HG03520 (cell line): Measurements from ENCODE around the gene MYO19.
"Not testable (repeated sequence)": the region's sequence is repeated elsewhere in the genome, so short reads cannot be mapped to it uniquely, and the experiment has no call there.

Source experiments
- ATAC-seq: cut with Tn5 transposase; IDR thresholded peaks from one replicate; pipeline ENCODE4 v1.9.1; 2021; ENCODE audit warnings: mild to moderate bottlenecking, moderate library complexity; ENCODE audit not compliant: unreplicated experiment

The MYO19 gene

DNA sequence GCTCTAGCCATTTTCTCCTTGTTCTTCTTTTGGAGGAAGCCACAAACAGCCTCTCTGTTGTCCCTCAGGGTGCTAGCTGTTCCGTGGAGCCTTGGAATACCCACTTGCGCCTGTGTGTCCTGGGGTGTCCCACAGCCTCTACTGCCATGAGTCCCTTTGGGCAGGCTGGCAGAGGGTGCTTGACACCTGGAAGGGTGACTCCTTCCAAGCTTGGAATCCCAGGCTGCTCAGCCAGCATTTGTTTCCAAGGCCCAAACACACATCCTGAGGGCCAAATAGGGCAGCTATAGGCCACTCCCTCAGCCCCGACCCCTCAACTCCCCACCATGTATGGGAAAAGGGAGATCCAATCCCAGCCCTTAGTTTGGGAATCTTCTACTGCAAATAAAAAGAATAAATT, 33.3 kb downstream of the MYO19 start:
- no peak for ATAC-seq

GRCh38 chr17:36500745-36501225, 33.9 kb downstream of the MYO19 start:
- no peak for ATAC-seq

GRCh38 chr17:36498560-36499300, 35.9 kb downstream of the MYO19 start:
- no peak for ATAC-seq

- ATAC-seq: no peak
Observed at GRCh38 chr17:36498155-36498554, 36.5 kb downstream of the MYO19 start.

DNA sequence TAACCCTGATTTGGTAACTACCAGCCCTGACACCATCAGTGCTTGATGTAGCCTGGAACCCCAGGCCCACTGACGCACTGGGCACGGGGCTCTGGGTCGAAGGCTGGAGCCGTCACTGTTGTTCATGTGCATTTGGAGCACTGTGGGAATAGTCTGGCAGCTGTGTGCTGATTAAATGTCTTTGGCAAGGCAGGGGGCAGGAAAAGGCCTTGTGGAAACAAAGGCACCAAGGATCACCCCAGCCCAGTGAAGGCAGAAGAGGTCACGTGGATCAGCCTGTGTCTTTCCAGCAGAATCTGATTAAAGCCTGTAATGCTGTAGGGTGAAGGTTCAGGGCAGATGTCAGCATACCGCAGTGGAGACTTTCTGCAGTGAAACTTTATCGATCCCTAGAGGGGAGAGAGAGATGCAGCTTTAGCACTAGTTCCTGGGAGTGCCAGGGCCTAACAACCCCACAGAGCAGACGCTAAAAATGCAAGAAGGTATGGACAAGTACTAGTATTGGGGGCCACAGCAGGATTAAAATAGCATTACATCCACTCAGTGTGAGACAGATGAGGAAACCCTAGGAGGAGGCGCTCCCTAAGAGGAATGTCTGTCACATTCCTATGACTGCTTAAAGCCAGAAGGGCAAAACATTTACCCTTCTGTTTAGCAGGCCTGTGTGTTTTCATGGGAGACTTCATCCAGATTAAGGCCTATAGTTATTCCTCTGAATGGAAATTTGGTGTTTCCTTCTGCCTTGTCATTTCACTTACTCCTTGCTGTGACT, 38.5 kb downstream of the MYO19 start:
- no peak for ATAC-seq

DNA sequence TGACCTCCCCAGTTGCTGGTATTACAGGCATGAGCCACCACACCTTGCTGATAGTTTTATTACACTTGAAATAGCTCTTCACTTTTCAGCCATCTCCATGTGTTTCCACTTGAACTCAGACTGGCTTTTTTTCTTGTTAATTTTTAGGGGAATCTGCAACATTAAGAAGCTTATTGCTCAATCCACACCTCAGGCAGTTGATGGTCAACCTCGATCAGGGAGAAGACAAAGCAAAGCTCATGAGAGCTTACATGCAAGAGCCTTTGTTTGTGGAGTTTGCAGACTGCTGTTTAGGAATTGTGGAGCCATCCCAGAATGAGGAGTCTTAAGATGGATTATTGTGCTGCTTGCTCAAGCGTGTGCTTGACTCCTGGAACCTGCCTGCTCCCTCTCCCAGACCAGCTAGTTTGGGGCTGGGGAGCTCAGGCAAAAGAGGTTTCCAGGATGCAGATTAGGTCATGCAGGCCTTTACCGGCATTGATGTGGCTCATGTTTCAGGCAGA, 39.5 kb downstream of the MYO19 start:
- ATAC-seq: no peak

DNA sequence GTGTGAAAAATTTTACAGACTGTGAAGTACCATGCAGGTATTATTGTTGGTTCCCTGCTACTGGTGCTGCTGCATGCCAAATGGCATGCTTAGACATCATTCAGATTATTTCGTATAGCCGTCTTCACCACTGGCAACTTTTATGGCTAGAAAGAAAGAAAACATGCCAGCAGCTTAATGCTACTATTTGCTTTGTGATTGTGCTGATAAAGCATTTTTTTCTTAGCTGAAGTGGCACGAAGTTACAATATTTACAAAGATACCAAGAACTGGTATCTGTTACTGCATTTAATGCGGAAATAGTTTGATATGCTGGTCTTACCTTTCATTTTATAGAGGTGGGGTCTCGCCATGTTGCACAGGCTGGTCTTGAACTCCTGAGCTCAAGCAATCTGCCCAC, 40.0 kb downstream of the MYO19 start:
- no peak for ATAC-seq

- no peak for ATAC-seq
Observed at GRCh38 chr17:36493956-36494355, 40.7 kb downstream of the MYO19 start.

- peak; percentile 83 for ATAC-seq
Observed at GRCh38 chr17:36486204-36487194, 48.2 kb downstream of the MYO19 start, which contains the start of gene ZNHIT3. Gene ZNHIT3 (plus strand): TSS chr17:36486681. CDS start chr17:36486700, 19 bp downstream.

DNA sequence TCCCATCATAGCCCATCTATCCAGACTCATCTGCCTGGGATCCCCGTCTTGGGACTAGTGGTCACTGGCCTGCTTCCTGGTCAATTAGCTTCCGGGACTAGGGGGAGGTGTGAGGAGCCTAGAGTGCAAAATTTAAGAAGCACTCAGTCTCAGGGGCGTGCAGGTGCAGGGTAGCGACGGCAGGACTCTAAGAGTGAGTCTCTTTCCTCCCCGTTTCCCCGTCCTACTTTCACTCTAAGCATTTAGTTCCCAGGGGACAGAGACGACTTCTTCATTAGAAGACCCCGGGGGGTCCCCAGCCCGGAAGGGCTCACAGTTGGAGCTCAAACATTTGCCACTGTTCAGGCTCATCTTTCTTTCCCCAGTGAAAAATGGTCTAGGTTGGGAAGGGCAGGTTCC, 48.9 kb downstream of the MYO19 start:
- ATAC-seq: no peak

GRCh38 chr17:36485027-36485426, 49.6 kb downstream of the MYO19 start:
- no peak for ATAC-seq

- not testable (repeated sequence) for ATAC-seq
Observed at GRCh38 chr17:36484021-36484420, 50.6 kb downstream of the MYO19 start.

DNA sequence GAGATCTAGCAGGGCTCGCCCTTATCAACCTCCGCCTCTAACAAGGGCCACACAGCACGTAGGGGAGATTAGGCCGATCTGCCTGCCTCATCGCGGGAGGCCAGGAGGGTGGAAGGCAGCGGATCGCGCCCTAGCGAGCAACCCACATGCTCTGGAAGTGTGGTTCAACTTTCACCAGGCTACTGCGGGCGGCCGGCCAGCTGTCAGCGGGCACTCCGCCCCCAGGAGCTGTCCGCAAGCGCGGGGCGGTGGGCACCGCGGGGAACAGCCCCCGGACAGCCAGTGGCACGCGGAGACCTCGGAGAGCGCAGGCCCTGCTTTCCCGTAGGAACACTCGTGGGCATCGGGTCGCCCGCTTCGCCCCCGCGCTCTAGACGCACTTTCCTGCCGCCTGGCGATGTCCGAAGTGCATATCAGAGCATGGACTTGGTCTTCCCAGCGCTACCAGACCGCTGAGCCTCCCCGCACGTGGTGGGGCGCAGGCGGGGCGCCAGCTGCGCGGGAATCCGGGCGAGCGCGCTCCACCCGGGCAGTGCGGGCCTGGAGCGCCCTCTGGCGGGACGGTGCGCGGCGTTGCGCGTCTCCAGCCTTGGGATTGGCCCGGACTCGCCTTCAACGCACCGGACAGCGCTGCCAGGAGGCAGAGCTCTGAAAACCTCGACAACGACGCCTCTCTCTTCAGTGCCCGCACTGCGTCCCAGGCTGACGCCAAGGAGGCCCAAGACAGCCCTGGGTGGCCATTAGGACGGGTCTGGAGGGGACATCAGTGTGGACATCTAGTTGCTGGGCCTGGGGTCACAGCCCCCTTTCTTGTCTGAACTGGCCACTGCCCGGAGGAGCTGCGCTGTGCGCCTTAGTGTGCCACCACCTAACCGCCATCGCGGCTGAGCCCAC, 51.8 kb downstream of the MYO19 start:
- no peak for ATAC-seq

GRCh38 chr17:36481829-36482228, 52.8 kb downstream of the MYO19 start:
- ATAC-seq: no peak

- no peak for ATAC-seq
Observed at GRCh38 chr17:36475346-36475970, 59.2 kb downstream of the MYO19 start.

DNA sequence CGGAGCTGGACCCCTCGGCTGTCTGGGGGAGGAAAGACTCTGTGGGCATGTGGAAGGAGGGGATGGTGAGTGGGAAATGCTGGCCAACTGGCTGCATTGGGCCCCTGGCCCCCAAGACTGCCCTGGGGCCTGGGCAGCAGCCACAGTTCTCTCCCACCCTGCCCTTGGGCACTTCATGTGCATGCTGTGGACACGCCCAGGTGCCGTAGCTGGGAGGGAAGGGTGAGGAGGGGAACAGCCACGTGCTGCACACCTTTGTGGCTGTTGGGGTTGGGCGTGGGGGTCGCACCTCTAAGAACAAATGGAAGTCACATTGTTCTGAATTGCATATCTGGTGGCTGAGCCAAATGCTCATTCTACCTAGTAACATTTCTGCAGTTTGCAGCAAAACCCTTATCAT, 60.1 kb downstream of the MYO19 start:
- ATAC-seq: no peak

DNA sequence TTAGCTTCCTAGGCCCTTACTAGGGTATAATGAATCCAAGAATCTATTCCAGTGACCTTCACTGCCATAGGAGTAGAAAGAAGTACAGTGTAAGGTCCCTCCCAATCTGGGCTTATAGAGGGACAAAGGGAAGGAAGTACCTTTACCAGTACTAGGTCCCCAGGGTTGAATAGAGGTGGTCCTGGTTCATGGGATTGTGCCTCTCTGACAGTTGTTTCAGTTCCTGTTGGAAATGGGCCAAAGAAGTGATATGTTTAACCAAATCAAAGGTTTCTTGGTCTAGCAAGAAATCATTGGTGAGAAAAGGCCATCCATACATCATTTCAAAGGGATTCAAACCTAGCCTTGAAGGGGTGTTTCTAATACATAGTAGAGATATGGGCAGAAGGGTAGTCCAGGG, 64.2 kb downstream of the MYO19 start:
- no peak for ATAC-seq

DNA sequence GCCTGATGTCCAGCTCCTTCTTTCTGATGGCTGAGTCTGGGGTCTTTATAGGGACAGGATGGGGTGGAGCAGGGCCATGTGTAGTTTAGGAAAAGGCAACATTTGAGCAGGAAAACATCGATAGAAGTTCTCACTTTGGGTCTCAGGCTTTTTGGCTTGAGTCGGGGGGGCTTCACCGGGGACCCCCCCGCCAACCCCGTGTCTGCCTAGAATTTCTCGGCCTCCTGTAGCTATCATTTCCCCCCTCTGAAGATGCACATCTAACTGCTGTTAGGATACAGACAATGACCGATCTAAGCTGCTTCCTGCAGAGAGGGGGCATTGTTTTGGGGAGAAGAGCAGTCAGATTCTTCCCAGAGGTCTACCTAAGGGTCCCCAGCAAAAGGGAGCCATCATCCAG, 64.9 kb downstream of the MYO19 start:
- ATAC-seq: no peak

- ATAC-seq: no peak
Observed at GRCh38 chr17:36468903-36469635, 65.6 kb downstream of the MYO19 start.
